ENCODE measurements around the gene DCUN1D1. TPM values are rescaled to one million over a fixed set of nuclear protein-coding genes. Genes with fewer than 3 reads are reported as not detected.

Gene DCUN1D1
- total and polyA plus RNA-seq, 2 of the 8 experiments (the other 6 are each of a cell fraction or from before 2014, with no cell fraction given) = 6.8 to 70.3 TPM

GRCh38 chr3:182914341-182914740 lies 66.0 kb downstream of the DCUN1D1 start:
- no peak overlapping the region for H3K9ac ChIP-seq (replicated peaks in 1 of 4; ENCODE audit: extremely low read depth in 1 of 4, low read depth in 3 of 4, low read length in 3 of 4)
- H3K56ac ChIP-seq (replicated peaks; ENCODE audit: insufficient read length, low read depth, low read length) = no peak overlapping the region
- H3K79me1 ChIP-seq (ENCODE audit: low read depth, low read length) = no peaks in the 10 kb centered on the region
- CTCF ChIA-PET (ENCODE audit: partially characterized antibody) = interaction anchor here (4.8 kb wide), 1 partner anchor 10 kb away, joined by 27 read pairs; no protein-coding TSS in a partner anchor
- no peaks in the 10 kb centered on the region for H3K27me3 ChIP-seq (replicated peaks in 1 of 4; ENCODE audit: control insufficient read depth in 3 of 4, extremely low read depth in 1 of 4, insufficient read depth in 3 of 4, low read length in 3 of 4)
- no peak overlapping the region for H2BK5ac ChIP-seq (ENCODE audit: low read depth, low read length)
- H3K18ac ChIP-seq (ENCODE audit: extremely low read depth, low read length) = no peak overlapping the region
- no peak overlapping the region for H2BK120ac ChIP-seq (replicated peaks; ENCODE audit: low read depth, low read length)
- no peaks in the 10 kb centered on the region for H3K23me2 ChIP-seq (ENCODE audit: low read depth, low read length)
- no peak overlapping the region for H4K91ac ChIP-seq (replicated peaks; ENCODE audit: insufficient read length, low read length)
- no peak for FAIRE-seq
- DNase-seq (ENCODE audit: low read depth in 1 of 2, low spot score in 2 of 2) = no peak
- no peaks in the 10 kb centered on the region for H4K20me1 ChIP-seq (replicated peaks in 1 of 2; ENCODE audit: control insufficient read depth in 1 of 2, insufficient read depth in 2 of 2, low read length in 2 of 2)
- H2AK5ac ChIP-seq (ENCODE audit: low read depth, low read length) = no peak overlapping the region
- no peak overlapping the region for H3K23ac ChIP-seq (ENCODE audit: insufficient read length)
- peaks cover 0 to 2% (median 1%) of the 10 kb centered on the region in 4 experiments; a peak in 2 of 7 replicates for H3K4me1 ChIP-seq (replicated peaks in 1 of 4; ENCODE audit: control insufficient read depth in 3 of 4, insufficient read depth in 4 of 4, low read length in 3 of 4)
- no peak overlapping the region for H3K4me3 ChIP-seq (ENCODE audit: extremely low read depth in 1 of 4, insufficient read depth in 2 of 4, low read depth in 3 of 4, low read length in 4 of 4)
- H2AFZ ChIP-seq (ENCODE audit: low read length) = no peak overlapping the region
- H4K5ac ChIP-seq (ENCODE audit: insufficient read length, low read depth, low read length) = no peak overlapping the region
- no peak overlapping the region for H3K4ac ChIP-seq (replicated peaks; ENCODE audit: insufficient read length, low read depth, low read length)
- WGBS, 2 experiments (ENCODE audit: extremely low coverage in 1 of 2, insufficient coverage in 1 of 2, insufficient read length in 1 of 2, insufficient replicate concordance in 2 of 2, low coverage in 1 of 2, low lambda C conversion rate in 2 of 2, missing lambda C conversion rate in 1 of 2) = 89% methylated on average over 1 of the region's 1 CpG; no CpG with 5 or more reads in 1 of the 2 experiments
- H2BK12ac ChIP-seq (ENCODE audit: low read depth, low read length) = no peak overlapping the region
- no peak overlapping the region for H2BK15ac ChIP-seq (ENCODE audit: low read length)
- H3K36me3 ChIP-seq (ENCODE audit: control insufficient read depth in 2 of 4, insufficient read depth in 4 of 4, low read length in 3 of 4) = no peaks in the 10 kb centered on the region; a peak in 1 of 8 replicates
- no peak overlapping the region for H4K8ac ChIP-seq (ENCODE audit: extremely low read depth, insufficient read depth, low read length)
- H3K4me2 ChIP-seq (ENCODE audit: insufficient read depth in 1 of 2, low read depth in 2 of 2, low read length in 2 of 2) = no peak overlapping the region
- no peaks in the 10 kb centered on the region for H3K79me2 ChIP-seq (ENCODE audit: control insufficient read depth in 1 of 2, insufficient read depth in 2 of 2, low read length in 2 of 2)
- H3K14ac ChIP-seq (ENCODE audit: insufficient read length) = no peak overlapping the region
- no peak overlapping the region for H2BK20ac ChIP-seq (ENCODE audit: low read length)
- no peaks in the 10 kb centered on the region for H3K9me3 ChIP-seq (ENCODE audit: insufficient read depth in 2 of 2, low read depth in 1 of 2, low read length in 1 of 2)
- no peak overlapping the region for H3K27ac ChIP-seq (ENCODE audit: low read depth, low read length)
- POLR2A ChIA-PET (ENCODE audit: partially characterized antibody) = no interaction called here
- TF ChIP-seq CTCF (IDR thresholded peaks at IDR 0.05; ENCODE audit: control extremely low read depth in 1 of 3, insufficient read depth in 1 of 3, low read depth in 1 of 3, low read length in 3 of 3) = no peak
- TF ChIP-seq GABPA (IDR thresholded peaks at IDR 0.05; ENCODE audit: borderline replicate concordance, insufficient read depth, low read length) = no peak
- no peak for TF ChIP-seq SP2 (IDR thresholded peaks at IDR 0.05; ENCODE audit: low read length)
- no peak for TF ChIP-seq RXRA (IDR thresholded peaks at IDR 0.05; ENCODE audit: insufficient read depth, low read depth, low read length)
- no peak for TF ChIP-seq NRF1 (IDR thresholded peaks at IDR 0.05; ENCODE audit: low read depth, low read length)
- no peak for TF ChIP-seq HDAC6 (IDR thresholded peaks at IDR 0.05; ENCODE audit: low read depth, low read length)
- TF ChIP-seq BRCA1 (IDR thresholded peaks at IDR 0.05; ENCODE audit: low read depth, low read length) = no peak
- TF ChIP-seq TBP (IDR thresholded peaks at IDR 0.05; ENCODE audit: low read depth, low read length) = no peak
- no peak for TF ChIP-seq PHF8 (conservative IDR thresholded peaks at IDR 0.05; ENCODE audit: low read depth, low read length)
- no peak for TF ChIP-seq CREB1 (IDR thresholded peaks at IDR 0.05)
- TF ChIP-seq BCL11A (IDR thresholded peaks at IDR 0.05; ENCODE audit: low read depth in 2 of 2, low read length in 2 of 2) = no peak
- no peak for TF ChIP-seq SRF (IDR thresholded peaks at IDR 0.05; ENCODE audit: low read depth, low read length)
- TF ChIP-seq SIN3A (conservative IDR thresholded peaks at IDR 0.05 in 1 of 2, IDR thresholded peaks at IDR 0.05 in 1 of 2; ENCODE audit: low read depth in 1 of 2, low read length in 2 of 2) = no peak
